Measurements from ENCODE around the gene IL36RN. TPM values are rescaled to one million over a fixed set of nuclear protein-coding genes. Genes with fewer than 3 reads are reported as not detected.

IL36RN gene
- total RNA-seq, 1 experiment from 2014 or later = 0.36 TPM

- Histone ChIP-seq H3F3A (ENCODE audit: low read length, unreplicated experiment) (no peaks in the 10 kb centered on the region), H2AFZ (ENCODE audit: low read length) (no peak overlapping the region), H3K4me1 (ENCODE audit: insufficient read depth, low read length) (peaks cover 16% of the 10 kb centered on the region), H3K4me2 (ENCODE audit: low read length) (no peak overlapping the region), H3K36me3 (ENCODE audit: low read depth, low read length) (no peaks in the 10 kb centered on the region), H4K20me1 (ENCODE audit: low read length) (no peaks in the 10 kb centered on the region), H3K9ac (ENCODE audit: low read length) (no peak overlapping the region), H3K27ac (ENCODE audit: low read length) (no peak overlapping the region), H3K27me3 (ENCODE audit: low read length) (no peaks in the 10 kb centered on the region), H3K9me3 (ENCODE audit: low read length) (no peaks in the 10 kb centered on the region), H3K9me2 (replicated peaks; ENCODE audit: low read length) (no peaks in the 10 kb centered on the region), H3K4me3 (ENCODE audit: low read length) (no peak overlapping the region), H3K79me2 (ENCODE audit: low read length) (no peaks in the 10 kb centered on the region)
- CTCF ChIA-PET = no interaction called here
- ATAC-seq (no peak), DNase-seq (no peak)
- BruUV-seq (replicated peaks) = no TSS peak
- TF ChIP-seq EZH2 (IDR thresholded peaks at IDR 0.05; ENCODE audit: low read length, unreplicated experiment) (no peak), EZH2phosphoT487 (IDR thresholded peaks at IDR 0.05; ENCODE audit: borderline replicate concordance, low read length) (no peak), CTCF (conservative IDR thresholded peaks at IDR 0.05; ENCODE audit: low read depth, low read length) (no peak)
- POLR2A ChIA-PET (ENCODE audit: unreplicated experiment) = no interaction called here
- intact Hi-C loops (cut with micrococcal nuclease) = loop anchor here (5.0 kb wide), 1 partner anchor 289 kb away; no protein-coding TSS in a partner anchor
These were observed 24.3 kb downstream of the IL36RN start for GRCh38 chr2:113083296-113083695.

- no peak overlapping the region for H3K9ac ChIP-seq (ENCODE audit: low read length)
- no peak overlapping the region for H2AFZ ChIP-seq (ENCODE audit: low read length)
- H4K20me1 ChIP-seq (ENCODE audit: low read length) = no peaks in the 10 kb centered on the region
- ATAC-seq (peak; percentile 37; the same call in 1 of the 2 replicates), DNase-seq (peak; percentile 60)
- H3K4me3 ChIP-seq (ENCODE audit: low read length) = no peak overlapping the region
- H3K9me2 ChIP-seq (replicated peaks; ENCODE audit: low read length) = no peaks in the 10 kb centered on the region
- H3K79me2 ChIP-seq (ENCODE audit: low read length) = no peaks in the 10 kb centered on the region
- H3K27me3 ChIP-seq (ENCODE audit: low read length) = no peaks in the 10 kb centered on the region
- TF ChIP-seq CTCF (conservative IDR thresholded peaks at IDR 0.05; ENCODE audit: low read depth, low read length) = peak; percentile 75
- TF ChIP-seq EZH2 (IDR thresholded peaks at IDR 0.05; ENCODE audit: low read length, unreplicated experiment) = no peak
- no peaks in the 10 kb centered on the region for H3F3A ChIP-seq (ENCODE audit: low read length, unreplicated experiment)
- ChIA-PET CTCF (interaction anchor here (0.8 to 1.8 kb wide), 3 partner anchors 52 to 114 kb away, joined by 4 to 10 read pairs (median 5); no protein-coding TSS in a partner anchor), POLR2A (ENCODE audit: unreplicated experiment) (no interaction called here)
- no peak overlapping the region for H3K27ac ChIP-seq (ENCODE audit: low read length)
- H3K4me1 ChIP-seq (ENCODE audit: insufficient read depth, low read length) = peaks cover 7% of the 10 kb centered on the region
- no peak overlapping the region for H3K4me2 ChIP-seq (ENCODE audit: low read length)
- BruUV-seq (replicated peaks) = no TSS peak
- H3K9me3 ChIP-seq (ENCODE audit: low read length) = no peaks in the 10 kb centered on the region
- no peaks in the 10 kb centered on the region for H3K36me3 ChIP-seq (ENCODE audit: low read depth, low read length)
- intact Hi-C loops (cut with micrococcal nuclease) = loop anchor here (1.0 to 5.0 kb wide), 2 partner anchors 115 to 288 kb away; no protein-coding TSS in a partner anchor
These were observed 25.4 kb downstream of the IL36RN start for GRCh38 chr2:113084249-113085000.

- Histone ChIP-seq H4K20me1 (ENCODE audit: low read length) (no peaks in the 10 kb centered on the region), H3F3A (ENCODE audit: low read length, unreplicated experiment) (no peaks in the 10 kb centered on the region), H3K79me2 (ENCODE audit: low read length) (no peaks in the 10 kb centered on the region), H3K9me2 (replicated peaks; ENCODE audit: low read length) (no peaks in the 10 kb centered on the region), H2AFZ (ENCODE audit: low read length) (no peak overlapping the region), H3K27me3 (ENCODE audit: low read length) (no peaks in the 10 kb centered on the region), H3K4me3 (ENCODE audit: low read length) (no peak overlapping the region), H3K9ac (ENCODE audit: low read length) (no peak overlapping the region), H3K36me3 (ENCODE audit: low read depth, low read length) (no peaks in the 10 kb centered on the region), H3K9me3 (ENCODE audit: low read length) (no peaks in the 10 kb centered on the region), H3K27ac (ENCODE audit: low read length) (no peak overlapping the region), H3K4me1 (ENCODE audit: insufficient read depth, low read length) (no peaks in the 10 kb centered on the region), H3K4me2 (ENCODE audit: low read length) (no peak overlapping the region)
- ChIA-PET POLR2A (ENCODE audit: unreplicated experiment) (no interaction called here), CTCF (interaction anchor here (1.8 kb wide), 1 partner anchor 51 kb away, joined by 4 read pairs; no protein-coding TSS in a partner anchor)
- no peak for TF ChIP-seq EZH2 (IDR thresholded peaks at IDR 0.05; ENCODE audit: low read length, unreplicated experiment)
- TF ChIP-seq EZH2phosphoT487 (IDR thresholded peaks at IDR 0.05; ENCODE audit: borderline replicate concordance, low read length) = no peak
- no peak for TF ChIP-seq CTCF (conservative IDR thresholded peaks at IDR 0.05; ENCODE audit: low read depth, low read length)
- ATAC-seq (peak; percentile 46; the same call in 1 of the 2 replicates), DNase-seq (no peak)
- intact Hi-C loops (cut with micrococcal nuclease) = no loop called here
- BruUV-seq (replicated peaks) = no TSS peak
These were observed 26.5 kb downstream of the IL36RN start for GRCh38 chr2:113085542-113085941.

Measured in PC-3 (cell line).